GM23248 (cell line): ENCODE results near the gene SMIM8.

Experiments
- EZH2 ChIP-seq: fragments of 200-600 bp; sonication (generic); IDR thresholded peaks from 2 replicates; pipeline ENCODE4 v1.6.1; 2018; ENCODE audit warnings: antibody characterized with exemption, mild to moderate bottlenecking; ENCODE audit not compliant: insufficient read depth, poor library complexity, severe bottlenecking
- EZH2phosphoT487 ChIP-seq: fragments of 200-600 bp; sonication (generic); IDR thresholded peaks from 2 replicates; pipeline ENCODE4 v1.6.1; 2018; ENCODE audit warnings: antibody characterized with exemption, moderate library complexity, mild to moderate bottlenecking, low read depth; ENCODE audit not compliant: insufficient read depth

DNA sequence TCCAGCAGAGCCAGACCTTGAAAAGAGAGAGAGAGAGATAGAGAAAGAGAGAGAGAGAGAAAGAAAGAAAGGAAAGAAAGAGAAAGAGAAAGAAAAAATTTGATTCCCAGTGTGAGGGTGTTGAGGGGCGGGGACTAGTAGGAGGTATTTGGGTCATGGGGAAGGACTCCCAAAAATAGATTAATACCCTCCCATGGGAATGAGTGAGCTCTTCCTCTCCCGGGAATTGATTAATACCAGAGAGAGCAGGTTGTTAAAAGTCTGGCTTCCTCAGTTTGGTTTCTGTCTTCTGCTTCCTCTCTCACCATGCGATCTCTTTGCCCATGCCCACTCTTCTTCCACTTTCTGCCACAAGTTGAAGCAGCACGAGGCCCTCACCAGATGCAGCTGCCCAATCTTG is 56.6 kb downstream of the SMIM8 start:
- no peak for TF ChIP-seq EZH2
- no peak for TF ChIP-seq EZH2phosphoT487
